Adrenal gland (tissue), 5 donors: ENCODE data around the gene CDK2AP2.
"Not testable (repeated sequence)": the region's sequence is repeated elsewhere in the genome, so short reads cannot be mapped to it uniquely, and the experiment has no call there.

Experiments used
- CTCF ChIP-seq, 6 experiments: fragments of 450-650 bp in 4 of 6; fragments of 200-600 bp in 2 of 6; sonication (generic) in 1 of 6; IDR thresholded peaks; 1 replicate in 5 of 6; 2 replicates in 1 of 6; pipeline versions ENCODE4 v1.5.1 to v1.8.0; 2016 to 2021; ENCODE audit warnings: antibody characterized with exemption in 6 of 6, mild to moderate bottlenecking in 2 of 6, moderate library complexity in 1 of 6
- POLR2A ChIP-seq, 2 donors: fragments of 450-650 bp; IDR thresholded peaks; one replicate each; pipeline ENCODE4 v1.6.1; 2017; ENCODE audit warnings: antibody characterized with exemption in 2 of 2, mild to moderate bottlenecking in 2 of 2, moderate library complexity in 1 of 2
- donor health status: DM: no; HTN: no; CAD: no.

GRCh38 chr11:67465530-67465929 lies 42.4 kb downstream of the CDK2AP2 start:
- TF ChIP-seq POLR2A, CTCF (IDR thresholded peaks at IDR 0.05): not testable (repeated sequence)
